GM03348 (cell line): ENCODE data around the gene PTPRN2.
"Not testable (repeated sequence)": the region's sequence is repeated elsewhere in the genome, so short reads cannot be mapped to it uniquely, and the experiment has no call there.

ENCODE experiments used
- DNase-seq: peaks from one replicate; pipeline ENCODE4 v3.0.0; 2012; ENCODE audit warnings: low spot score

Gene PTPRN2

DNA sequence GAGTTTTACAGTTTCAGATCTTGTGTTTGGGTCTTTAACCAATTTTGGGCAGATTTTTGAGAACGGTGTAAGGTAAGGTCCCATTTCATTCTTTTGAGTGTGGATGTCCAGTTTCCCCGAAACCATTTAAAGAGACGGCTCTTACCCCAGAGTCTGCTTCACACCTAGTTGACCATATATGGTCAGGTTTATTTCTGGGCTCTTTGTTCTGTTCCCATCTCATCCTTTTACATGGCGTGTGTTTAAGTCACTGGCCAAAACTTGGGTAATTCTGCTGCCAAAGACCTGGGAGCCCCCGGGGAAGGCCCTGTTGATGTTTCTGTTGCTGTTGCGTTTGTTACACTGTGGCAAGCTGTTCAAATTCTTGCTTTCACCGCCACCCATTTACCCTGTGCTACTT, 120.1 kb downstream of the PTPRN2 start:
- DNase-seq, result no peak

GRCh38 chr7:158463317-158463716, 124.3 kb downstream of the PTPRN2 start:
- no peak for DNase-seq

- no peak for DNase-seq
These were observed 125.8 kb downstream of the PTPRN2 start for GRCh38 chr7:158461824-158462223.

- DNase-seq, result no peak
These were observed 127.0 kb downstream of the PTPRN2 start for GRCh38 chr7:158460665-158461064.

- DNase-seq, result no peak
These were observed 128.8 kb downstream of the PTPRN2 start for GRCh38 chr7:158458716-158459282.

DNA sequence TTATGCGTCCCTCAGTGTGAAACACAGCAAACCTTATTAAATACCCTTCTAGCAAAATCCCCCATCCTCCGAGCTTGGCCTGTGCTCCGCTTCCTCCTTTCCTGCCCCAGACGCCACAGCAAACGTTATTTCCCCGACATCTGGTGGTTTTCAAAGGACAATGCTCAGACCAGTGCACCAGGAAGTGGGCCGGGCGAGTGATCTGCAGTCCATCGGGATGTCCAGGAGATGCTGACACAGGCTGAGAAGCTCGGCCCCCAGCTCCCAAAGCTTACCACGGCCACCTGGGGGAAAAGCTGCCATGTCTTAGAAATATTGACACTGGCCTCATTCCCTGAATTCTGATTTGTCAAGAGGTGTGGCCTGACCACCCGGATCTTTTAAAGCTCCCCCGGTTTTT, 129.5 kb downstream of the PTPRN2 start:
- no peak for DNase-seq

GRCh38 chr7:158457586-158457985, 130.0 kb downstream of the PTPRN2 start:
- not testable (repeated sequence) for DNase-seq

DNA sequence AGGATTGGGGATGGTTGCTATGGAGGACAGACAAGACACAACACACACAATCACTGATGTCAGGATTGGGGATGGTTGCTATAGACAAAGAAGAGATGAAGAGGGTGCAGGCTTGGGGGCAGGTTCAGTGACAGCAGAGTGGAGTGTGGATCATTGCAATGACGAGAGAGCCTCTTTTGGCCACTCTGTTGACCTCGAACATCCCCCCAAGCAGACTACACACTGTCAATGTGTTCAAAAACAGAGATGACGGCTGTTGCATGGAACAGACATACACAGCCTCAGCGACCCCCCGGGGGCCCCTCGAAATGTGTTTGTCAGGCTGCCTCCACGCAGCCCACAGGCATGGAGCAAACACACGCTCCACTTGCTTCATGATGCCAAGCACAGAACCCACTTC, 133.0 kb downstream of the PTPRN2 start:
- DNase-seq, result no peak

- DNase-seq, result no peak
These were observed 134.0 kb downstream of the PTPRN2 start for GRCh38 chr7:158453663-158454062.

GRCh38 chr7:158452331-158452730, 135.3 kb downstream of the PTPRN2 start:
- DNase-seq, result no peak

DNA sequence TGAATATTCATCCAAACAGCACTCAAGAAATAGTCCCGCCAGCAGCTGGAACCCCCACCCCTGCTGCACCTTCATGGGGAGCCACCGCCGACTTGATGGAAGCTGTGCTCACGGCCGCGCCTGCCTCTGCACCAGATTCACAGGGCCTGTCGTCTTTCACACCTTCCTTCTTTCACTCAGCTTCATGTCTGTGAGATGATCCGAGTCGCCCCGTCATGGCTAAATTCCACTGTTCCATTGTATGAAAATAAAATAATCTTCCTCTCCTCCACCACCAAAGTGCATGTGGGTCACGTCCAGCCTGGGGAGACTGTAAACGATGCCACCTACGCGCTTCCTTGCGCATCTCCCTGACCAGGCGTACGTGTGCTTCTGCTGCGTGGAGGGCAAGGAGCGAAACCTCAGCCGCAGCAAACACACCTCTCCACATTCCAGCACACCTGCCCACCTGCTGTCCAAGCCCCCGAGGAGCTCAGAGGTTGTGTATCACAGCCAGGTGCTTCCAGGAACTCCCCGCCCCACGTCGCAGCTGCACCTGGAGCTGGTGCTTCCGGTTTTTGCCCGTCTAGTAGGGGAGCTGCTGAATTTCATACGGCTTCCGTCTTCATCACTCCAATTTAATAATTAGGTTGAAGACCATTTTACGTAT, 137.0 kb downstream of the PTPRN2 start:
- no peak for DNase-seq

GRCh38 chr7:158449942-158450341, 137.7 kb downstream of the PTPRN2 start:
- DNase-seq, result no peak

DNA sequence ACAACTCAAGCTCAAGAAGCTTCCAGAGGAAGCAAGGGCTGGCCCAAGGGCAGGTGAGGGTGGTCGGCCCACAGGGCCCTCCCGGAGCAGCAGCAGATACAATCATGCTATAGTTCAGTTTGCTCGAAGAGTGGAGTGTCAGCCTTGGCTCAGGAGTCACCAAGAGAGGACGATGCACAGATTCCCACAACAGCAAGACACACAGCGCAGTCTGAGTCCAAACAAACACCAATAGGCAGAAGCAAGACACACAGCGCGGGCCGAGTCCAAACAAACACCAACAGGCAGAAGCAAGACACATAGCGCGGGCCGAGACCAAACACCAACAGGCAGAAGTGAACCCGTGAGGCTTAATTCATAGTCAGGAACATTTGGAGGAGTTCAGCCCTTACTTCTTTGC, 138.4 kb downstream of the PTPRN2 start:
- no peak for DNase-seq

DNA sequence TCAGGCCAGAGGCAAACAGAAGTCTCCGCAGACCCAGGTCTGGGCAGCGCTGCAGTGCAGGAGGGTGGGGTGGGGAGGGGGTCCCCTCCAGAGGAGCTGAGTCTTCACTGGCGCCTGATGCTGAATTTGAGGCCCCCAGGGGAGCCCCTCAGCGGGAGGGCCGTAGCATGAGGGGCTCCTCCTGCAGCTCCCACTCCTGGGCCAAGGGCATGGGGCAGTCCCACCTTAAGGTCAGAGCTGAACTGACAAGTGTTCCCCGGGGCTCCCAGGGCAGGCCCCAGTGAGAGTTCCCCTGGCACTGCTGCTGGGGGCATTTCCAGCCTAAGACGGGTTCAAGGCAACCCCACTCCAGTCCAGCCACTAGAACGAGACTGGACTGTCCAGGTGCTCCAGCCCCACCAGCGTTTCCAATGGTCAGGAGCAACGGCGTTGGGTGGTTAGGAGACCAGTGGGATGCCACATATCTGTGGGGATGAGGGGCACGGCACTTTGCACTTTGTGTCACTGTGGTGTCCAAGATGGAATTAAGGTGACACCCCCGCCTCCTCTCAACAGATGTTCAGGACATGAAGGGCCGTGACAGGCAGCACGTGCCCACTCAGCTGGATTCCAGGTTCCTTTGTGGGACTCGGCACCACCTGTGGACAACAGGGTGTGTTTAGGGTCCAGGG, 139.1 kb downstream of the PTPRN2 start:
- no peak for DNase-seq

- DNase-seq, result no peak
These were observed 140.0 kb downstream of the PTPRN2 start for GRCh38 chr7:158447506-158448171.

- no peak for DNase-seq
These were observed 140.5 kb downstream of the PTPRN2 start for GRCh38 chr7:158447151-158447505.

DNA sequence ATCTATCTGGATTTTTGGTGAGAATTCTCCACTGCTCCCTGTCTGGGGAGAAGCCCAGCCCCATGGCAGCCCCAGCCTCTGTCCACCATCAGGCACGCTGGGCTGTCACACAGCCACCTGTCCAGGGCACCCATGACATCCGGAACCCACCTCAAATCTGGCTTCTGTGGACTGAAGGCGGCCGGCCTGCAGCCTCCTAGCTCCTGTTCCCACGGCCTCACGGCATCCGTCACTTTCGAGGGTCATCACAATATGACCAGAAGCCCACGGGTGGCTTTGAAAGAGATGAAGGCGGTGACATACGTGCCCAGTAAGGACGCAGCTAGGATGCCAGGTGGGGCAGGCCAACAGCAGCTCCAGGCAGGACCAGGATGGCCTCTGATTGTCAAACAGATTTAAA, 140.9 kb downstream of the PTPRN2 start:
- DNase-seq, result no peak

GRCh38 chr7:158446281-158446680, 141.3 kb downstream of the PTPRN2 start:
- DNase-seq, result no peak

DNA sequence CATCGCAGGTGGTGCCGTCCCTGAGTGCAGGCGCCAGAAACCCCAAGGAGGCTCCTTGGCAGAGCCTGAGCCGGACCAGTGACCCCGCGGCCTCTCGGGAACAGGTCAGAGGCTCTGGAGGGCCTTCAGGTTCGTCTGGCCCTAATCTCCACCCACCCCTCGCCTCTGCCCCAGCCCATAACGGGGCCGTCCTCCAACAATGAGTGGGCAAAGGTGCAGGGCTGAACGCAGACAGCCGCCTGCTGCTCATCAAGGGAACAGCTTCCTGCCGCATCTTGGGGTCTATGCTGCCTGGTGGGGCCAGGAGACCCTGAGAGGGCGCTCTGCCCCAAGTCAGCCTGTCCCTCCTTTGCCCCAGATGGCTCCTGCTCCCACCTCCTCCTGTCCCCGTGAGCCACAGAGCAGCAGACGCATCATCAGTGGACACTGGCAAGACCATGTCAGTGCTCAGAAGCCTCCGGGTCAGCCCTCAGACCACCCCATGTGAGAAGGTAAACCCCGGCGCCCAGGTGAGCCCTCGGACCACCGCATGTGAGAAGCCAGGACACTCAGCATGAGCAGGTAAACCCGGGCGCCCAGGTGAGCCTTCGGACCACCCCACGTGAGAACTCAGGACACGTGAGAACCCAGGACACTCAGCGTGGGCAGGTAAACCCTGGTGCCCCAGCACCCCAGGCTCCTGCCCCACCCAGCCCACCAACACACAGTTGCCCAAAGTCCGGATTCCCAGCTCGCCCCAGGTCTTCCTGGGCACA, 142.0 kb downstream of the PTPRN2 start:
- DNase-seq, result no peak

DNA sequence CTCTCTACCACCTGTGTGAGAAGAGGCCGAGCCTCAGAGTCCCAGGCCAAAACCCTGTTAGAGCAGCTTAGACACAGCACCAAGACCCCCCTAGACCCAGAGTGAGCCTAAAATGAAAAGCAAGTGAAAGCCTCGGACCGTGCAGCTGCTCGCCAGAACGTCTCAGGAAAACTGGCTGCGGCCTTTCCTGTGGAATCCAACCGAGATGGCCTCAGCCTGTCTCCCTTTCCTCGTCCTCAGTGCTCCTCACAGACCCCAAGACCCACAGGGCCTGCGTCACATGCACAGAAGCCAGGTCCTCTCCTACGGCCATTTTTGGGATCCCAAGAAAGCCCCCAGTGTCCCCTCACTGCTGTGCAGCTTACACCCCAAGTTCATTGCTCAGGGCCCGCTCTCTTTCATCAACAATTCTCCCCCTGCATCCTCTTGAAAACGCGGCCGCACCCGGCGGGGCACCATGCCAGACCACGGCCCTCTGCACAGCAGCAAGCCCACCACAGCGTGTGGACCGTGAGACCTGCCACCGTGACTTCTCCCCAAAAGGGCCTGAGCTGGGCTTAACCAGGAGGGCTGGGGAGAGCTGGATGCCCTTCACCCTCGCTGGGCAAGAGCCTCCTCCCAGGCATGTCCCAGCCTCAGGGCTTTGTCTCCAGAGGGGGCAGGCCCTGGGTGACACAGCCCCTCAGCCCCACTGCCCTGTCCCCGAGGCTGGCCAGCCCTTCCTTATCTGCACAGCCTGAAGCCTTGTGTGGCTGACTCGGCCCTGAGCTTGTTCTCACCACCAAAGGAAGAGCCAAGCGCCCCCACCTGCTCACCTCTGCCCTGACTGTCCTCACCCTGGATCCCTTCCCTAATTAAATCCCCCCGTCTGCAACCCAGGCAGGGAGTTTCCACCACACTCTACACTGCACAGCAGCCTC, 142.9 kb downstream of the PTPRN2 start:
- no peak for DNase-seq
